Measurements from ENCODE around the gene ZNF397. TPM values are rescaled to one million over a fixed set of nuclear protein-coding genes. Genes with fewer than 3 reads are reported as not detected.

Gene ZNF397
- total and polyA plus RNA-seq, 2 of the 13 experiments (the other 11 are each of a cell fraction or from before 2014, with no cell fraction given) = 4.7 to 9.4 TPM

- in situ Hi-C loops (cut with HindIII; ENCODE audit: extremely low pct_ligation_motif_present, low pct_unique_long_range_greater_than_20kb) = no loop called here
- intact Hi-C loops (cut with micrococcal nuclease; ENCODE audit: unreplicated experiment) = no loop called here
- POLR2A ChIA-PET = interaction anchor here (2.4 to 2.8 kb wide), 2 partner anchors 50 to 106 kb away, joined by 21 to 44 read pairs; partner anchors contain the start of genes ZNF24 and ZSCAN30
- CTCF ChIA-PET (ENCODE audit: low intra/inter-chr PET ratio, low total read pairs) = no interaction called here
- Histone ChIP-seq H2AFZ (ENCODE audit: low read length) (peak overlapping the region; percentile 21), H3K4me3 (replicated peaks in 1 of 3; ENCODE audit: insufficient read depth in 1 of 3, low read depth in 2 of 3, low read length in 3 of 3) (no peak overlapping the region), H3K4me1 (ENCODE audit: insufficient read depth, low read length) (peaks cover 10% of the 10 kb centered on the region), H3K9me3 (ENCODE audit: low read length) (no peaks in the 10 kb centered on the region), H4K20me1 (ENCODE audit: insufficient read depth, low read length) (no peaks in the 10 kb centered on the region), H3K4me2 (ENCODE audit: low read depth, low read length) (no peak overlapping the region; the same call in 1 of the 2 replicates), H3K27me3 (ENCODE audit: control insufficient read depth in 1 of 2, insufficient read depth in 2 of 2, low read length in 2 of 2) (no peaks in the 10 kb centered on the region; a peak in 1 of 5 replicates), H3K36me3 (replicated peaks in 1 of 2; ENCODE audit: control insufficient read depth in 1 of 2, insufficient read depth in 2 of 2, low read length in 2 of 2) (peaks cover 0 to 15% of the 10 kb centered on the region in 2 experiments; a peak in 3 of 5 replicates), H3K79me2 (ENCODE audit: insufficient read depth, low read length) (no peaks in the 10 kb centered on the region), H3K9ac (ENCODE audit: insufficient read depth, low read depth, low read length) (no peak overlapping the region), H3K27ac (ENCODE audit: extremely low read length, insufficient read depth, low read length) (no peak overlapping the region)
- DNase-seq (ENCODE audit: low spot score) (no peak), ATAC-seq (no peak), FAIRE-seq (no peak)
- no TSS peak for BruUV-seq (replicated peaks)
- 83% methylated on average over 1 of the region's 1 CpG for whole genome bisulfite sequencing (ENCODE audit: low lambda C conversion rate)
- TF ChIP-seq ZNF331 (CRISPR knock-in tag; IDR thresholded peaks at IDR 0.05) (peak; percentile 98), MAFK (conservative IDR thresholded peaks at IDR 0.05 in 1 of 2, IDR thresholded peaks at IDR 0.05 in 1 of 2; ENCODE audit: low read length in 2 of 2) (peak; percentile 73 to 81), MAFF (IDR thresholded peaks at IDR 0.05; ENCODE audit: low read depth, low read length) (peak; percentile 78), CEBPG (CRISPR knock-in tag; IDR thresholded peaks at IDR 0.05) (no peak)
These were observed 1.5 kb upstream of the ZNF397 start for GRCh38 chr18:35239314-35239713.

GRCh38 chr18:35241448-35241804 lies 592 bp downstream of the ZNF397 start:
- Histone ChIP-seq H3K27me3 (ENCODE audit: control insufficient read depth in 1 of 2, insufficient read depth in 2 of 2, low read length in 2 of 2) (no peaks in the 10 kb centered on the region; a peak in 1 of 5 replicates), H3K9me3 (ENCODE audit: low read length) (no peaks in the 10 kb centered on the region), H4K20me1 (ENCODE audit: insufficient read depth, low read length) (no peaks in the 10 kb centered on the region), H3K4me2 (ENCODE audit: low read depth, low read length) (peak overlapping the region; percentile 77), H3K36me3 (replicated peaks in 1 of 2; ENCODE audit: control insufficient read depth in 1 of 2, insufficient read depth in 2 of 2, low read length in 2 of 2) (peaks cover 0 to 19% of the 10 kb centered on the region in 2 experiments; a peak in 3 of 5 replicates), H3K4me1 (ENCODE audit: insufficient read depth, low read length) (peaks cover 10% of the 10 kb centered on the region), H3K79me2 (ENCODE audit: insufficient read depth, low read length) (no peaks in the 10 kb centered on the region), H3K27ac (ENCODE audit: extremely low read length, insufficient read depth, low read length) (peak overlapping the region; percentile 88), H3K4me3 (replicated peaks in 1 of 3; ENCODE audit: insufficient read depth in 1 of 3, low read depth in 2 of 3, low read length in 3 of 3) (peak overlapping the region; percentile 74 to 89 (median 79)), H2AFZ (ENCODE audit: low read length) (peak overlapping the region; percentile 87), H3K9ac (ENCODE audit: insufficient read depth, low read depth, low read length) (peak overlapping the region; percentile 77)
- BruUV-seq (replicated peaks) = TSS peak; percentile 81
- ChIA-PET POLR2A (interaction anchor here (1.0 to 2.8 kb wide), 10 partner anchors 9 to 121 kb away, joined by 3 to 44 read pairs (median 6); partner anchors contain the start of genes ZNF24 and ZSCAN30), CTCF (ENCODE audit: low intra/inter-chr PET ratio, low total read pairs) (no interaction called here)
- in situ Hi-C loops (cut with HindIII; ENCODE audit: extremely low pct_ligation_motif_present, low pct_unique_long_range_greater_than_20kb) (no loop called here), intact Hi-C loops (cut with micrococcal nuclease; ENCODE audit: unreplicated experiment) (loop anchor here (2.0 kb wide), 1 partner anchor 49 kb away; the partner anchor contains the start of gene ZSCAN30)
- FAIRE-seq (no peak), DNase-seq (ENCODE audit: low spot score) (no peak), ATAC-seq (peak; percentile 3)
- WGBS (ENCODE audit: low lambda C conversion rate) = 0% methylated on average over 5 of the region's 5 CpGs
- TF ChIP-seq MAZ (IDR thresholded peaks at IDR 0.05; ENCODE audit: borderline replicate concordance, low read depth, low read length) = no peak
- TF ChIP-seq MAZ (CRISPR knock-in tag; IDR thresholded peaks at IDR 0.05; ENCODE audit: low read depth) = no peak
- no peak for TF ChIP-seq PCBP2 (optimal IDR thresholded peaks at IDR 0.05; ENCODE audit: low read depth, low read length, poor library complexity, severe bottlenecking)
- no peak for TF ChIP-seq GLI4 (CRISPR knock-in tag; IDR thresholded peaks at IDR 0.05; ENCODE audit: borderline replicate concordance)
- no peak for TF ChIP-seq ZNF20 (CRISPR knock-in tag; IDR thresholded peaks at IDR 0.05)
- no peak for TF ChIP-seq TBL1XR1 (IDR thresholded peaks at IDR 0.05; ENCODE audit: borderline replicate concordance, low read length, partially characterized antibody)
- TF ChIP-seq, protein P1, sequence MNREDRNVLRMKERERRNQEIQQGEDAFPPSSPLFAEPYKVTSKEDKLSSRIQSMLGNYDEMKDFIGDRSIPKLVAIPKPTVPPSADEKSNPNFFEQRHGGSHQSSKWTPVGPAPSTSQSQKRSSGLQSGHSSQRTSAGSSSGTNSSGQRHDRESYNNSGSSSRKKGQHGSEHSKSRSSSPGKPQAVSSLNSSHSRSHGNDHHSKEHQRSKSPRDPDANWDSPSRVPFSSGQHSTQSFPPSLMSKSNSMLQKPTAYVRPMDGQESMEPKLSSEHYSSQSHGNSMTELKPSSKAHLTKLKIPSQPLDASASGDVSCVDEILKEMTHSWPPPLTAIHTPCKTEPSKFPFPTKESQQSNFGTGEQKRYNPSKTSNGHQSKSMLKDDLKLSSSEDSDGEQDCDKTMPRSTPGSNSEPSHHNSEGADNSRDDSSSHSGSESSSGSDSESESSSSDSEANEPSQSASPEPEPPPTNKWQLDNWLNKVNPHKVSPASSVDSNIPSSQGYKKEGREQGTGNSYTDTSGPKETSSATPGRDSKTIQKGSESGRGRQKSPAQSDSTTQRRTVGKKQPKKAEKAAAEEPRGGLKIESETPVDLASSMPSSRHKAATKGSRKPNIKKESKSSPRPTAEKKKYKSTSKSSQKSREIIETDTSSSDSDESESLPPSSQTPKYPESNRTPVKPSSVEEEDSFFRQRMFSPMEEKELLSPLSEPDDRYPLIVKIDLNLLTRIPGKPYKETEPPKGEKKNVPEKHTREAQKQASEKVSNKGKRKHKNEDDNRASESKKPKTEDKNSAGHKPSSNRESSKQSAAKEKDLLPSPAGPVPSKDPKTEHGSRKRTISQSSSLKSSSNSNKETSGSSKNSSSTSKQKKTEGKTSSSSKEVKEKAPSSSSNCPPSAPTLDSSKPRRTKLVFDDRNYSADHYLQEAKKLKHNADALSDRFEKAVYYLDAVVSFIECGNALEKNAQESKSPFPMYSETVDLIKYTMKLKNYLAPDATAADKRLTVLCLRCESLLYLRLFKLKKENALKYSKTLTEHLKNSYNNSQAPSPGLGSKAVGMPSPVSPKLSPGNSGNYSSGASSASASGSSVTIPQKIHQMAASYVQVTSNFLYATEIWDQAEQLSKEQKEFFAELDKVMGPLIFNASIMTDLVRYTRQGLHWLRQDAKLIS (CRISPR knock-in tag; IDR thresholded peaks at IDR 0.05) = 0 out of 2 replicates have a peak, but pooled peaks have one; percentile 5
- peak; percentile 35; the same call in 1 of the 2 replicates for TF ChIP-seq NR2F6 (IDR thresholded peaks at IDR 0.05)
- no peak for TF ChIP-seq NR2F6 (CRISPR knock-in tag; IDR thresholded peaks at IDR 0.05)
- TF ChIP-seq GABPB1 (CRISPR knock-in tag; IDR thresholded peaks at IDR 0.05) = no peak
- TF ChIP-seq ZNF292 (CRISPR knock-in tag; IDR thresholded peaks at IDR 0.05; ENCODE audit: borderline replicate concordance, low read depth) = no peak
- TF ChIP-seq GATA4 (IDR thresholded peaks at IDR 0.05; ENCODE audit: borderline replicate concordance, low read depth) = no peak
- peak; percentile 2; the same call in 1 of the 2 replicates for TF ChIP-seq MXD4 (CRISPR knock-in tag; IDR thresholded peaks at IDR 0.05)

Measured in HepG2 (cell line).